Fibroblast of skin of scalp (primary cell): ENCODE results near the gene SMARCD2.

Experiments
- DNase-seq: peaks from one replicate; pipeline ENCODE4 v3.0.0-alpha.2; 2013

Gene SMARCD2

DNA sequence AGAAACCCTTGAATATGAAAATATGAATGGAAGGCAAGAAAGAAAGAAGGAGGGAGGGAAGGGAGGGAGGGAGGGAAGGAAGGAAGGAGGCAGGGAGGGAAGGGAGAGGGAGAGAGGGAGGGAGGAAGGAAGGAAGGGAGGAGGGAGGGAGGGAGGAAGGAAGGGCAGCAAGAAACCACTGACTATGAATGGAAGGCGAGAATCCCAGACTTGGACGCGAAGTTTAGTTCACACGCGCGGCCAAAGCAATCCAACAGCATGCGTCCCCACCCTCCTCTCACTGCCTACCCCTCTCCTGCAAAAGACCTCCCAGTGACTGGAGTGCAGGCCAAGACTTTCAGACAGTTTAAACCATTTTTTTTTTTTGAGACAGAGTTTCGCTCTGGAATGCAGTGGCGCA is 7.9 kb upstream of the SMARCD2 start:
- DNase-seq: no peak

DNA sequence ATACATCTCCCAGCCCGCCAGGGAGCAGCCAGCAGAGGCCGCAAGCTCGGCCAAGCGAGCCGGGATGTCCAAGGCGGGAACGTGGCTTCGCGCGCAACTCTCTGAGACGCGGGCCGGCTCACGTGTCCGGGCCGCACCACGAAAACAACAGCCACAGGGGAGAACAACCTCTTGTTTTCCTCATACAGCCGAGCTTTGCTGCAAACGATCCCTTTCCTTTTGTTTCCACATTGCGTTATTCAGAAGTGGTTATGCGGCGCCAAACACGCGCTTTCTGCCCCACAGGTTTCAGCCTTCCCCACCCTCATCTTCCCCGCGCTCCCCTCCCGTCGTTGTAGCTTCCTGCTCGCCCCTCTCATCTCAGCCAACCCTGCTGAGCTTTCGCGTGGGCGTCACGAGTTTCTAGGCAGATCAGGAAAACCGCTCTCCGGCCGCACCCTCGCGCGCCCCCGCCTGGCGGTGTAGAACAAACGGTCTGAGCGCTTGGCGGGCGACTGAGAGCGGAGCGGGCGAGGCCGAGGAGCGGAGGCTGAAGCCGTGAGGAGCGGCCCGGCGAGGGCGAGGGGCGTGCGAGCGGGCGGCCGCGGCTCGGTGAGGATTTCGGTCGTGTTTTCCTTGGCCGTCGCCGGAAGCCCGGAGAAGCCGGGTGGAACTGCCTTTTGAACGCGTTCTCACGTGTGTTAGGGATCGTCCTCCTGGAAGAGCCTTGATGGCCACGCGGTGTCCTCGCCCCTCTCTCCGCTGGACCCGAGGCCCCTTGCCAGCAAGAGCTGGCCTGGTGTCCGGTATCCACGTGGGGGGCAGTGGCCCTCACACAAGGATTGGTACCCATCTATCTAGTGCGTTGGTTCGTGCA is 6.6 kb upstream of the SMARCD2 start:
- peak; percentile 93 for DNase-seq

DNA sequence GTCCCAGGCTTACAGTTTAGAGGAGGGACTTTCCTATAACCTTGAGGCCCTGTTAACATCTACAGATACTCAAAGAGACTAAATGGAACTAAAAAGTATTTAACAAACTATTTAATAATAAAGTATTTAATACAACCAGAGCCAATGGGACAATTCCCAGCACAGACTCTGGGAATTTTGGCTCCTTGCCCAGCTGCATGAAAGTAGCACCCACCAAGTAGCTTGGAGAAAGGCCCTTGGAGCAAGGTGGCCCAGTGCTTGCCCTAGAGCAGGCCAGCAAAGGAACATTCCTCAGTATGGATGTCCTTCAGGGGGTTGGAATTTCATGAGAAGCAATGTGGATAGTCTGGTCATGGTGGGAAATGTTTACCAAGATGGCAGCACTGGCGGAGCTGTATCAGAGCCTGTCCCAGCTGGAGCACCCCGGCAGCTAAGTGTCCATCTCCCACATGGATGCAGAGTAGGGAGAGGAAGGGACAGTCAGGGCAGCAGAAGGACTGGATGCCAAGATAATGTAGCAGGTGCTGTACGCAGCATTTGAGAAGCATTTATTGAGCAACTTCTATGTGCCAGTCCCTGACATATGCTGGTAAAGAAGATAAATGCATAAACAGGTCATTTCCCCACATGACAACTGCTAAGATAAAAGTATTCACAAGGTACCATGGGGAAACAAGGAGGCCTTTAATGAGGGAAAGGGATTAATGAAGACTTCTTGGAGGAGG is 5.2 kb upstream of the SMARCD2 start:
- DNase-seq: no peak

DNA sequence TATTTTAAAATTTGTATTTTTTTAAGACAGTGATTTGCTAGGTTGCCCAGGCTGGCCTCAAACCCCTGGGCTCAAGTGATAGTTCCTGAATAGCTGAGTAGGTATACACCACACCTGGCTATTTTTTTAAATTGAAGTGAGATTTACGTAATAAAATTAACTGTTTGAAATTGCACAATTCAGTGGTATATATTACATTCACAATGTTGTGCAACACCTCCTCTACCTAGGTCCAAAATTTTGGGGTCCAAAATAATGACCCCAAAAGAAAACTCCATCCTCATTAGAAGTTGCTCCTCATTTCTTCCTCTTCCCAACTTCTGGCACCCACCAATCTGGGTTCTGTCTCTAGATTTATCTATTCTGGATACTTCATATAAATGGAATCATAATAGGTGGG is 3.0 kb upstream of the SMARCD2 start:
- no peak for DNase-seq

DNA sequence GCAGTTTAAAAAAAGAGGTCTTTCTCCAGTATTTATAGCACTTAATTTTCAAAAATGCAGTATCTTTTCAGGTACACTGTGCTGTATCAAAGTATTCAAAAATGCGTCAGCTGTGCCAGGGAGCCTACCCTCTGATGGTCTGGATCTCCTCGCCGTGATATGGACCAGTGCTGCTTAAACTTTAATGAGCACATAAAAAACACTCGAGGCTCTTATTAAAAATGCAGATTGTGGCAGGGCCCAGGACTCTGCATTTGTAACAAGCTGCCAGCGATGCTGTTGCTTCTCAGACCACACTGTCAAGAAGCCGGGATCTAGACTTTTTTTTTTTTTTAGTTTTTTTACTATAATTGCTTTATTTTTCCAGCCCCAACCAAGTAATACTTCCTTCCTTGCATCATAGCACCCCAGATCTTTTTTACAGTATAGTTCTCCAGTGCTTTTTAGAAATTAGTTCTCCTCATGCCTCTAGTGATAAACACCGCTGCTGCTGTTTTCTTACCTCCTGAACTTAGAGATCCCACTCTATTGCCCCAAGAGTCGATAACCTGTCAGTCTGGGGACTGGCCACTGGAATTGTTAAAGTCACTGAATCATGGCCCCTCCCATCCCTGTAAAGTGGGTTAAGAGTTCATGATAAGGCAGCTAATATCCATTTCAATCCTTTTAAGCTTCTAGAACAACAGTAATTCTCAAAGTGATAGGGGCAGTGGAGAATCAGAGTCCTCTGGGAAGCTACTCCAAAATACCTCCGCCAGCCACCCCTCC is 1.6 kb upstream of the SMARCD2 start:
- DNase-seq: no peak

DNA sequence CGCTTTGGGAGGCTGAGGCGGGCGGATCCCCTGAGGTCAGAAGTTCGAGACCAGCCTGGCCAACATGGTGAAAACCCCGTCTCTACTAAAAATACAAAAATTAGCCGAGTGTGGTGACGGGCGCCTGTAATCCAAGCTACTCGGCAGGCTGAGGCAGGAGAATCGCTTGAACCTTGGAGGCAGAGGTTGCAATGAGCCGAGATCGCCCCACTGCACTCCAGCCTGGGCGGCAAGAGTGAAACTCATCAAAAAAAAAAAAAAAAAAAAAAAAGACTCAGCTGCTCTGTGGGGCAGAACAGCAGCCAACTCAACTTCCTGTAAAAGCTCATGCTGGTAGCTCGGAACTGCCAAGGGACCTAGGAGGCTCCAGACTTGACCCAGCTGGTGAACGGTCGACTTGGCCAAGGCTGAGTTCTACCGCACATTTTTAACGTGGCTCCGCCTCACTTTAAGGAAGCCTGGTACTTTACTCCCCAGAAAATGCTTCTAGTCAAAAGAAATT is 953 bp upstream of the SMARCD2 start:
- peak; percentile 61 for DNase-seq

DNA sequence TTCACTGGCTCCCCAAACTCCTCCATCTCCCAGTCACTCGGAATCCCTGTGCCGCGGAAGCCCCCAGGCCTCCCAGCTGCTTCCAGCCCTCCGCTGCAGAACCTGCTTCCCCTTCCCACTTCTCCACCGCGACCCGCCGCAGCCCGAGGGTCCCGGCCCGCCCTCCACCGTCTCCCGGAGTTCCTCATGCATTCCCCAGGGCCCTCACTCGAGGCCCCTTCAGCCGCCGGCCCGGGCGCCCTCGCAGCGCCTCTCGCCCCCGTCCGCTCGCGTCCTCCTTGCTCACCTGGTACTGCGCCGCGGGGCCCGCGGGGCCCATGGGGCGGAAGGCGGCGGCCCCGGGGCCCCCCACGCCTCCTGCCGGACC is 329 bp downstream of the SMARCD2 start:
- no peak for DNase-seq

DNA sequence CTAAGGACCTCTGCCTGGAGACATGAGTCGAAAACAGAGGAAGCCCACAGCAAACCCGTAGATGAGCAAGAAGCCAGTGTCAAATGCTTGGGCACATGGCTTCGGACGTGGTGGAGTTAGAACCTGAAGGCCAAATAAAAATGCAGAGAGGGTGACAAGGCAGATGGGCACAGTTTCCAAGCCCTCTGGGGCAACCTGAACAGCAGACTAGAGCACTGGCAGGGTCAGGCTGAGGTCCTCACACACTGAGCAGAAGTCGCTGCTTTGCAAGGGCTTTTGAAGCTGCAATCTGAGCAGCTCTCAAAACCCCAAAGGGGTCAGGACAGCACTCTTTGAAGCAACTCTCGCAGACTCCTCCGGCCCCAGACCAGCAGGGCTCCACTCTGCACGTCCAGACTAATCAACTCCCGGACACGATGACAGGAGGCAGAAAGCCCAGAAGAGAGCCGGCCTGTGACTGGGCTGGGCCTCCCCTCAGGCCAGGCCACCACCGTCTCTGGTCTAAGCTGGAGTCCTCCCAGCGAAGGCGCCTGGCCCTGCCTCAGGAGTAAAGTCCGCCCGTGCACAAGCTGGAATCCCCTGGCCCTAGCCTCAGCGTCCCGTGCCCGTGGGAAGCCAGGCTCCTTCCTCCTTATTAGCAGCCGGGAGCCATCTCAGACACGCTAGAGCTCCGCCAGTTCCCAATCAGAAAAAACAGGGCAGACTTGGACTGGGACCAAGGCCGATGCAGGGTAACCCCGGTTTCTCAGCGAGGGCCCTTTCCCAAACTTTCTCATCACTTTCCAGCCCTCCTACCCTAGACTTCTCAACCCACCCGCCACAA is 924 bp downstream of the SMARCD2 start:
- peak; percentile 33 for DNase-seq

DNA sequence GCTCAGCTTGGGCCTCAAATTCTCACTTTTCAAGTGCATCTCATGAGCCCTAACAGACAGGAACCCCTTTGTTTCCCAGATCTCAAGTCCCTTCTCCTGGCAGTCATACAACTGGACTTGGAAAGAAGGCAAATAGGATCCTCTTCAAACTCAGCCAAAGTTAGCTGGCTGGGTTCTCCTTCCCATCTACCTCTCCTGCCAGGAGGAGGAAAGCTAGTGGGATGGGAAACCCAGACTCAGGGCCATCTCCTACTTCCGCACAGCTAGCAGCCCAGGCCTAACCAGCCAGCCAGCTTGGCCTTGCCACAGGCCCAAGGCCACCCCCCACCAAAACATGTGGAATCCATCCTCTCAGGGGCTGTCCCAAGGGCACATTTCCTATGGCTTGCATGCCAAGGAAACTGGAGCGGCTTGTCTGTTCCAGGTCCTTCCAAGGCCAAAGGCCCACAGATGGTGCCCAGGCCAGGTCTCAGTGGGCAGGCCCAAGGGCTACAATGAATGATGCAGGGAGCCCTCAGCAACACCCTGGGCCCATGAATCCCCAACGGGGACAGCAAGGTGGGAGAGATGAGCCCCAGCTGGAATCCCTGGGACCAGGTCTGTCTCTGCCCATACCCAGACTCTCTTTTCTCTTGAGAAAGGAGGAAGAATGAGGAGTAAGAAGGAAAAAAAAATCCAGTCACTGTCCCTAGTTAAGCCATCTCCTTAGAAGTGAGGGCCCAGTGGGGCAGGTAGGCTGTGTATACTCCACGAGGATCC is 1.7 kb downstream of the SMARCD2 start:
- DNase-seq: peak; percentile 24

DNA sequence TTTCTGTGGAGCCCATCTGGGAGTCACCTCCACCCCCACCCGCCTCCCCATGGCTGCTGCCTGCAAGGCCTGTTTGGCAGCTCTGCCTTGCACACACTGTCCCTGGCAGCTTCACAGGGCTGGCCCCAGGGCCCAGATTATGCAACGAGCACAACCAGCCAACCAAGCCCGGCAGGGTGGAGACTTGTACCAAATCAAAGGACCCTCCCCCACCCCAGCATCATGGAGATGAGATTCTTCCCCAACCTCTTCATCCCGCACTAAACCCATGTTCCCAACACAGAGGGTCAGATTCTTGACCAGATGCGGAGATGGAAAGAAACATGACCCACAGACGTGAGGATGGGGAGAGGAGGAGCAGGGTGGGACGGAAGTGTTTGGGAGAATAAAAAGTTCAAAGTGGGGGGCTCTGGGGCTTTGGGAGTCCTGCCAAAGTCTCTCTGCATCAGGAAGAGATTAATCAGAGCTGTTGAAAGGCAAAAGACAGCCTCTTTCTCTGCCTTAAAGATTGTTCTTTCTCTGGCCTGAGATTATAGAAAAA is 3.8 kb downstream of the SMARCD2 start:
- DNase-seq: peak; percentile 69

DNA sequence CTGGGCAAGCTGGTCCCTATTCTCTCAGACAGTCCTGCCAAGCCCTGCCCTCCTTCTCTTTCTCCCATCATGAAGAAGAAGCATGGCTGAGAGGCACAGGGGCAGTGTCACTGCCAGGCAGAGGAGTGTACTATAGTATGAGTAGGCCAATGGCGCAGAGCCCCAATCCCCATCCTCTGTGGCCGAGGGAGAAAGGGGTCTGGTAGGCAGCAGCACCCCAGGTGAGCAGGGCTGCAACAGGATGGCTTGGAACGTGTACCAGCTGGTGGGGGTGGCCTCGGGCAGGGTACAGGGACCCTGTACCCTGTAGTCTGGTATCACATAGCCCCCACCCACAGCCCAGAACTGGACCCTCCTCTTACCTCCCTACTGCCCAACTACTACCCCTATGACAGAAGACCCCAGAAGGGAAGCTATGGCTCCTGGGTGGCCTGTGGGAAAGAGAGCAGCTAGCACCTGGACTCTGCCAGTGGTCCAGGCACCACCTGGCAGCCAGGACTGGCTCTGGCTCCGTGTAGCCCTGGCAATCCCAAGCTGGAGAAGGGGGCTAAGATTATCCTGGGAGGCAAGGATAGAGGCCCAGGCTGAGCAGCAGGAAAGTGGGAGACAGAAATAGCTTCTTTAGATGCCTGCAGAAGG is 4.4 kb downstream of the SMARCD2 start:
- no peak for DNase-seq

DNA sequence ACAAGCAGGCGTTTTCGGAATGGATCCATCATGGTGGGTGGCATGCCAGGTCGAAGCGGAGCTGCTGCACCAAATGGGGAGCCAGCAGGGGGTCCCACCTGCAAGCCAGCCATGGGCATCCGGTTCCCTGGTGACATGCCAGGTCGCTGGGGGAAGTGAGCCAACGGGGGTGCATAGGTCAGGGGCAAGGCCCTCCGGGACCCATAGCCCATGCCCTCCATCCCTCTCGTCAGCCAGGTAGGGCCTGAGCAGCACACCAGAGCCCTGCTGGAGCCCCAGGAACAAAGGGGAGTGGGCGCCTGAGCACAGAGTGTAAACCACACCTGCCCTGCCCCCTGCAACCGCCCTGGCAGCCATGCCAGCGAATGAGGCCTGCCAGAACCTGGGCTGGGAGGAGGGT is 5.0 kb downstream of the SMARCD2 start:
- no peak for DNase-seq

DNA sequence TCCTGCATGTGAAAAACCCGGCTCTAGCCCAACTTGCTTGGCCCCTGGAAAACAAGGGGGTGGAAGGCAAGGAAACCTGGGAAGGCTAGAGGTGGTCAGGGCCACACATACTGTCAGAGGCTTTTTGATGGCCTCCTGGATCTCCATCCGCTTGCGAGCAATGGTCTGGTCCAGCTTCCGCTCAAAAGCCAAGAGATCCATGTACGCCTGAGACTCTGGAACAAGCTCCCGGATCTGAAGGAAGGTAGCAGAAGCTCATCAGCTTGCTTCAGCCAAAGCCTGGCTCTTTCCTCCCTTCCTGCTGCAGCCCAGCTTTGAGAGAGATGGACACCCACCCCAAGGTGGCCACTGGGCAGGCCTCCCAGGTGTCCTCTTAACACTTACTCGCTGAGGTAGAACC is 5.7 kb downstream of the SMARCD2 start:
- no peak for DNase-seq

DNA sequence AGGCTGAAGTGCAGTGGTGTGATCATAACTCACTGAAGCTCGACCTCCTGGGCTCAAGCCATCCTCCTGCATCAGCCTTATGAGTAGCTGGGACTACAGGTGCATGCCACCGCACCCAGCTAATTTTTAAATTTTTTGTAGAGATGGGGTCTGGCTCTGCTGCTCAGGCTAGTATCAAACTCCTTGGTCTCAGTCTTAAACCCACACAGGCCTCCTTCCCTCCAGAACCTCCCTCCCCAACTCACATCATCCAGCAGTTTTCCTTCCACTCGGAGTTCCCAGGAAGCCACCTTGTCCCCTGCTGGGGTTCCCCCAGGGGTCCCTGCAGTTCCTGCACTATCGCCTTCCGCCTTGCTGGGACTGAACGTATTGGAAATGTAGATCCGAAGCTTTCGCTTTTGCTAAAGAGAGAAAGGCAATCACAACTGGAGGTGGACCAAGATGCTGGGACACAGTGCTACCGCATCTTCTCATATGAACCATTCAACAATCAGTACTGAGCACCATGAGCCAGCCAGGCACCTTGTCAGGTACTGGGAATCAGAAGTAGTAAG is 7.2 kb downstream of the SMARCD2 start:
- no peak for DNase-seq

DNA sequence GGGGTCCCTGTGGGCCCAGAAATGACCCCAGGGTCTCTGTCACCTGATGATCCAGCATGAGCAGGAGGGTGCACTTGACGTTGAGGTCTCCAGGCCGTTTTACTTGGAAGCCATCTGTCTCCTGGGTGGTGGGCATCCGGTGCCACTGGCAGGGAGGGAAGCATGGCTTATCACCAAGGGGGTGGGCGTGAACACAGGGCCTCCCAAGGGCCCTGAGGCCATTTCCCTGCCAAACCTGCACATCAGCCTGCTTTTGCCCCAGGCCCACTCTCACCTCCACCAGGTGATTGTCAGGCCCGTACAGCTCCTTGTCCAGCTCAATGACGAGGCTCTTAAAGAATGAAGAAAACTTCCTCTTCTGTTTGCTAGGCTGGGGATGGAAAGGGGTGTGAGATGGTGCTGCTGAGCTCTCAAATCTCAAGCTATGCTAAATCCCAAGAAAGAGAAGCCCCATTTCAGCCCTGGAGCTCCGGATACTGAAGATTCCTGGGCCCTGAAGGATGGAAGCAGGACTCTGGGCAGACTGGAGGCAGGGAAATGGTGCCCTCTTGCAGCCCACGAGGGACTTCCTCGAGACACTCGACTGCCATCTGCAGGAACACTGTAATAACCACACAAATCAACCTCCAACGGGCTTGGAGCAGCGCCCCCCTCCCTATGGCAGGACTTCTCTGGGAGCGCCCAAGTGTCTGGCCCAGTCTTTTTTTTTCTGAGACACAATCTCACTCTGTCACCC is 7.9 kb downstream of the SMARCD2 start:
- DNase-seq: peak; percentile 84

DNA sequence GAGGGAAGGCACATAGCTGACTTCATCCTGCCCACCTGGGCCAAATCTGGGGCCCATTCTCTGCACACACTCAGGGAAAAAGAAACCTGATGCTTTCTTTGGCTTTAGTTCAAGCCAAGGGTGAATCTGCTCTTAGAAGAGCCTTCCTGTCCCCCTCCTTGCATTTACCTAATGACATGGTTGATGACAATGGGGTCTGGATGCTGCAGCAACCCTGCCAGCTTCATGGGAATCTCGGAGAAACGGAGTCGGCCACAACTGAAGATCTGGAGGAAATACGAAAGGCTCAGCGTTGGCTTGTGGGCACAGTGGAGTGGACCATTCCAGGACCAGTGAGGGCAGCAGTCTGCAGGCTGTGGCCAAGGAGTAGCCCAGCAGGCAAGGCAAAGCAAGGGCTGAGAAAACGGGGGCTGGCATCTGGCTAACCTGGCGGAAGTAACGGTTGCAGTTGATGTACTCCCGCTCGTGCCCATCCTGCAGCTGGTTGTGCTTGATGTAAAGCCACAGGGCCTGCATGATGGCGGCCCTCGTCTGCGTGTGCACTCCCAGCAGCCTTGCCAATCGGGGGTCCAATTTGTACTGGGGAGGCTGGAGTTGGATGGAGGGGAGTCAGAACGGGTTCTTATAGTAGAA is 8.6 kb downstream of the SMARCD2 start:
- no peak for DNase-seq

DNA sequence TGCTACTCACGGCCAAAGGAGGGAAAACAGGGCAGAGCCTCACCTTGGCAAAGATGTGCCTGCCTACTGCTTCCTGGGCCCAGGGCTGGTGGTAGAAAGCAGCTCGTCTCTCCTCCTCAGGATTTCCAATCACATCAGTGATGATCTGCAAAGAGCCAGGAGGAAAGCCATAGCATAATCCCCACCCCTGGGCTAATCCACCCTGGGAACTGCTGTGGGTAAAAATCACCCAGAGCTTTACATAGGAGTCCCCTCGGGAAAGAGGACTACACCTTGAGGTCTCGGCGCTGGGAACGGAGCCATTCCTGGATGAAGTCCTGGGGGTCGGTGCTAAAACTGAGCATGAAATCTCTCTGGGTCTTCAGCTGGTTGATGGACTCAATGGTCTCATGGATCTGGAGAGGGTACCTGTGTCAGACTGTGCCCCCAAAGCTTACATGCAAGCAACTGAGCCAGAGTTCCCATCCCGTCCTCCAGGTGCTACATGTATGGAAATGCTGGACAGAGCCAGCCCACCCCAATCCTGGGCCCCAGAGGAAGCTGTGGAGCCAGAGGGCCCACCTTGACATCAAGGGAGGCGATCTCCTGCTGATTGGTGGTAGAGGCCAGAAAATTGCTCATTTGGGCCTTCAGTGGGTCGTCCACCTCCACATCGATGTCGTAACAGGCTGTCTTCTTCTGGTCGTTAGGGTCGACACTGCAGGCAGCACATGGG is 9.3 kb downstream of the SMARCD2 start:
- DNase-seq: no peak

DNA sequence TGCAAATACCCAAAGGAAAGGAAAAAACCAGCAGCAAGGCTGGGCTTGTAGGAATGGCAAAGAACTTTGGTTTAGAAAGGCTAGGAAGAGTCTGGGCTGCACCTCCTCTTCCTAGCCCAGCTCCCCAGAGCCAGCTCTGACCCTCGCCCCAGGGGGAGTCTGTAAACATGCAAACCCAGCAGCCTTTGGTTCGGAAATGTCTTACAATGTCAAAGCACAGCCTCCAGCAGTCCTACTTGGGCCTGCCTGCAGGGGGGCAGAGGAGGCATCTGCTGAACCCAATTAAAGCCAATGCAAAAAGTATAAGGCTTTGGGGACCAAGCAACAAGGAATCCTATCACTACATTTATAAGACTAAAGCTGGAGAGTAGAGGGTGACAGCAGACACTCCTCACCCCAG is 10.0 kb downstream of the SMARCD2 start:
- no peak for DNase-seq
